Measurements from ENCODE around the gene ENTPD7. TPM values are rescaled to one million over a fixed set of nuclear protein-coding genes. Genes with fewer than 3 reads are reported as not detected.

The ENTPD7 gene
- total and polyA plus RNA-seq, 9 of the 15 experiments (the other 6 are each of a cell fraction or from before 2014, with no cell fraction given): 1.4 to 13.9 (median 8.5) TPM

DNA sequence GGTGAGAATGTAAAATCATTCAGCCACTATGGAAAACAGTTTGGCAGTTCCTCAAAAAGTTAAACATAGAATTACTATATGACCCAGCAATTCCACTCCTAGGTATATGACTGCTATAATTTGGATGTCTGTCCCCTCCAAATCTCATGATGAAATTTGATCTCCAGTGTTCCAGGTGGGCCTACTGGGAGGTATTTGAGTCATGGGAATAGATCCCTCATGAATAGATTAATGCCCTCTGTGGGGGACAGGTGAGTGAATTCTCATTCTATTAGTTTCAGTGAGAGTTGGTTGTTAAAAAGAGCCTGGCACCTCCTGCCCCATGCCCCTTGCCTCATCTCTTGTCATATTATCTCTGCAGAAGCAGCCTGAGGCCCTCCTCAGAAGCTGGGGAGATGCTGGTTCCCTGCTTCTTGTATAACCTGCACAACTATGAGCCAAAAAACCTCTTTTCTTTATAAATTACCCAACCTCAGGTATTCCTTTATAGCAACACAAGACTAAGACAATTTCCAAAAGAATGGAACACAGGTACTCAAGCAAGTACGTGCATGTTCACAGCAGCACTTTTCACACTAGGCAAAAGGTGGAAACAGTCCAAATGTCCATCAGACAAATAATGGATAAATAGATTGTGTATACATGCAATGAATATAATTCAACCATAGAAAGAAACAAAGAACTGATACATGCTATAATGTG is 30.2 kb upstream of the ENTPD7 start:
- no peak overlapping the region for H3K4me2 ChIP-seq (ENCODE audit: insufficient read depth, low read length)
- no peaks in the 10 kb centered on the region for H3K9me1 ChIP-seq (ENCODE audit: control insufficient read depth, insufficient read depth, low read length)
- H3K9ac ChIP-seq (ENCODE audit: insufficient read depth in 1 of 2, low read depth in 2 of 2, low read length in 2 of 2): no peak overlapping the region
- no peaks in the 10 kb centered on the region for H4K20me1 ChIP-seq (replicated peaks; ENCODE audit: control insufficient read depth, insufficient read depth, low read length)
- FAIRE-seq (no peak), DNase-seq (ENCODE audit: extremely low read depth in 1 of 4, low spot score in 3 of 4) (no peak), ATAC-seq (no peak)
- H3K9me3 ChIP-seq (replicated peaks; ENCODE audit: control insufficient read depth, insufficient read depth, low read depth, low read length): no peaks in the 10 kb centered on the region
- H2AFZ ChIP-seq (ENCODE audit: low read depth, low read length): no peak overlapping the region
- ChIA-PET CTCF (ENCODE audit: low intra/inter-chr PET ratio) (no interaction called here), POLR2A (no interaction called here)
- no peaks in the 10 kb centered on the region for H3K79me2 ChIP-seq (ENCODE audit: control insufficient read depth, insufficient read depth, low read length)
- H3K4me3 ChIP-seq: no peak overlapping the region
- WGBS (ENCODE audit: insufficient coverage, low coverage, missing lambda C conversion rate): 40% methylated on average over 1 of the region's 1 CpG
- in situ Hi-C loops (cut with MboI): no loop called here
- H3K36me3 ChIP-seq (ENCODE audit: control insufficient read depth, insufficient read depth, low read length): no peaks in the 10 kb centered on the region
- intact Hi-C loops (cut with micrococcal nuclease): no loop called here
- no peak overlapping the region for H3K27ac ChIP-seq (ENCODE audit: extremely low read depth, low read depth, low read length)
- H3K27me3 ChIP-seq (ENCODE audit: control insufficient read depth in 2 of 2, insufficient read depth in 2 of 2, low read length in 2 of 2): no peaks in the 10 kb centered on the region; a peak in 1 of 5 replicates
- H3K4me1 ChIP-seq (replicated peaks in 1 of 2; ENCODE audit: control insufficient read depth in 2 of 2, insufficient read depth in 2 of 2, low read length in 2 of 2): no peaks in the 10 kb centered on the region
- BruUV-seq (replicated peaks): no TSS peak
- TF ChIP-seq ZNF778 (CRISPR knock-in tag; IDR thresholded peaks at IDR 0.05) (no peak), MIER1 (IDR thresholded peaks at IDR 0.05; ENCODE audit: low read depth) (no peak), ZNF764 (CRISPR knock-in tag; IDR thresholded peaks at IDR 0.05; ENCODE audit: low read depth) (no peak), MTA1 (IDR thresholded peaks at IDR 0.05; ENCODE audit: borderline replicate concordance) (no peak), NFIX (CRISPR knock-in tag; IDR thresholded peaks at IDR 0.05; ENCODE audit: low read depth) (no peak), HCFC1 (IDR thresholded peaks at IDR 0.05; ENCODE audit: low read depth, low read length) (no peak), PCBP2 (IDR thresholded peaks at IDR 0.05; ENCODE audit: low read depth, low read length, poor library complexity, severe bottlenecking) (no peak), YBX1 (IDR thresholded peaks at IDR 0.05) (no peak), ZNF23 (CRISPR knock-in tag; IDR thresholded peaks at IDR 0.05) (no peak), U2AF1 (optimal IDR thresholded peaks at IDR 0.05; ENCODE audit: low read depth, low read length) (no peak), CBX1 (IDR thresholded peaks at IDR 0.05; ENCODE audit: low read depth) (no peak), SMARCE1 (IDR thresholded peaks at IDR 0.05) (no peak), RBM22 (IDR thresholded peaks at IDR 0.05; ENCODE audit: low read depth, low read length, poor library complexity, severe bottlenecking) (no peak), HEY1 (CRISPR knock-in tag; IDR thresholded peaks at IDR 0.05; ENCODE audit: borderline replicate concordance) (no peak), ZNF224 (CRISPR knock-in tag; IDR thresholded peaks at IDR 0.05) (no peak)
- TF ChIP-seq, protein P1, sequence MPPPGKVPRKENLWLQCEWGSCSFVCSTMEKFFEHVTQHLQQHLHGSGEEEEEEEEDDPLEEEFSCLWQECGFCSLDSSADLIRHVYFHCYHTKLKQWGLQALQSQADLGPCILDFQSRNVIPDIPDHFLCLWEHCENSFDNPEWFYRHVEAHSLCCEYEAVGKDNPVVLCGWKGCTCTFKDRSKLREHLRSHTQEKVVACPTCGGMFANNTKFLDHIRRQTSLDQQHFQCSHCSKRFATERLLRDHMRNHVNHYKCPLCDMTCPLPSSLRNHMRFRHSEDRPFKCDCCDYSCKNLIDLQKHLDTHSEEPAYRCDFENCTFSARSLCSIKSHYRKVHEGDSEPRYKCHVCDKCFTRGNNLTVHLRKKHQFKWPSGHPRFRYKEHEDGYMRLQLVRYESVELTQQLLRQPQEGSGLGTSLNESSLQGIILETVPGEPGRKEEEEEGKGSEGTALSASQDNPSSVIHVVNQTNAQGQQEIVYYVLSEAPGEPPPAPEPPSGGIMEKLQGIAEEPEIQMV (tag; conservative IDR thresholded peaks at IDR 0.05; ENCODE audit: low read depth): no peak
